GM12875 (cell line): ENCODE data around the gene IRAK2.

Source experiments
- H3K4me3 ChIP-seq: one replicate; pipeline ENCODE4 v1.5.1; 2011; ENCODE audit warnings: low read depth, low read length, control low read depth
- TF ChIP-seq, protein P1 (sequence below): IDR thresholded peaks from 2 replicates; pipeline ENCODE4 v1.5.1; 2011; ENCODE audit warnings: low read depth, mild to moderate bottlenecking, control low read depth, inconsistent platforms, low read length, moderate library complexity, borderline replicate concordance; ENCODE audit not compliant: insufficient read depth

The IRAK2 gene

GRCh38 chr3:10182950-10183349 is 18.2 kb downstream of the IRAK2 start:
- H3K4me3 ChIP-seq: no peak overlapping the region
- TF ChIP-seq, protein P1, sequence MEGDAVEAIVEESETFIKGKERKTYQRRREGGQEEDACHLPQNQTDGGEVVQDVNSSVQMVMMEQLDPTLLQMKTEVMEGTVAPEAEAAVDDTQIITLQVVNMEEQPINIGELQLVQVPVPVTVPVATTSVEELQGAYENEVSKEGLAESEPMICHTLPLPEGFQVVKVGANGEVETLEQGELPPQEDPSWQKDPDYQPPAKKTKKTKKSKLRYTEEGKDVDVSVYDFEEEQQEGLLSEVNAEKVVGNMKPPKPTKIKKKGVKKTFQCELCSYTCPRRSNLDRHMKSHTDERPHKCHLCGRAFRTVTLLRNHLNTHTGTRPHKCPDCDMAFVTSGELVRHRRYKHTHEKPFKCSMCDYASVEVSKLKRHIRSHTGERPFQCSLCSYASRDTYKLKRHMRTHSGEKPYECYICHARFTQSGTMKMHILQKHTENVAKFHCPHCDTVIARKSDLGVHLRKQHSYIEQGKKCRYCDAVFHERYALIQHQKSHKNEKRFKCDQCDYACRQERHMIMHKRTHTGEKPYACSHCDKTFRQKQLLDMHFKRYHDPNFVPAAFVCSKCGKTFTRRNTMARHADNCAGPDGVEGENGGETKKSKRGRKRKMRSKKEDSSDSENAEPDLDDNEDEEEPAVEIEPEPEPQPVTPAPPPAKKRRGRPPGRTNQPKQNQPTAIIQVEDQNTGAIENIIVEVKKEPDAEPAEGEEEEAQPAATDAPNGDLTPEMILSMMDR: no peak

DNA sequence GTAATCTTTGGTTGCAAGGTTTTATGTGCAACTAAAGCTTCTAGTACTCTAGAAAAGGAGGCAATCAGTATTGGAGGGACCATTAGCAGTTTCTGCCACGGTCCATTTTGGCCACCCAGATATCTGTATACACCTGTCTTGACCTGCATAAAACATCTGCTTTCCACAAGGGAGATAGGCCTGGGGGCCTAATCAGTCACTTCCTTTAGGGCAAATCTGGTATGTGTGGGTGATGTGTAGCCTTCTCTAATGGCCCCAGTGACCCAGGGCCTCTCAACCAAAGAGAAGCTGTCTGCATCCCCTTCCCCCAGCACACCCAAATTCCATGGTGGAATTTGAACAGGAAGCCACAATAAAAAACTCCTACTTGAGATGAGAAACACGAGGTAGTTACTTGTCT is 19.5 kb downstream of the IRAK2 start:
- TF ChIP-seq, protein P1: no peak
- no peak overlapping the region for H3K4me3 ChIP-seq

DNA sequence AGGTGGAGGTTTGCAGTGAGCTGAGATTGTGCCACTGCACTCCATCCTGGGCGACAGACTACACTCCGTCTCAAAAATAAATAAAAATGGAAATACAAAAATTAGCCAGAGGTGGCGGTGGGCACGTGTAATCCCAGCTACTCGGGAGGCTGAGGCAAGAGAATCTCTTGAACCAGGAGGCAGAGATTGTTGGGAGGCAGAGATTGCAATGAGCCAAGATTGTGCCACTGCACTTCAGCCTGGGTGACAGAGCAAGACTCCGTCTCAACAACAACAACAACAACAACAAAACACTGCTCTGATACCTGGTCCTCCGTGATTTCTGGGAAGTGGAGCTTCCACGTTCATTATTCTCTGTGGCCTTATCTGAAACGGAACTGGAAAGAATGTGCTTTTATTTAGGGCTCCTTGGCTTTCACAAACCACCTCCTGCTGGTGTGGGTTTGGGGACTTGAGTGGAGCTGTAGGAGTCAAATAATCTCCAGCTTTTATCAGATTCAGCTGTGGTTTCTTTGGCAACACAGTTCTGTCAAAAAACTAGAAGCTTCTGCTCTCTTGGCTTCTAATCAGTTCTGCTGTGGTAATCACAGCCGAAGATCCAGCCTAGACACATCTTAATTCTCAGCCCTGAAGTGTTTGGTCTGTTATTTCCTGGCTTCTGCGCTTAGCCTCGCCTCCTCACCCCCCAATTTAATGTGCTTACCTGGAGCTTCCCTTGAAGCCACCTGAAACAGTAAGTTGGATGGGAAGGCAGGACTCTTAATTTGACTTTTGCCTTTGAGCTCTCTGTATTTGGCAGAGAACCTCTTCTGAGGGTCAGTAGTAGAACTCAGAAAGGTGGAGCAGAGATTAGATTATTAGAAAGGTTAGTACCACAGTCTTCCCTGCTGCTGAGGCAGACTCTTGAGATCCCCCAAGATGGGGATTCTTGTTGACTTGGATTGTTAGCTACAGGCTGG is 21.4 kb downstream of the IRAK2 start:
- TF ChIP-seq, protein P1: no peak
- no peak overlapping the region for H3K4me3 ChIP-seq

DNA sequence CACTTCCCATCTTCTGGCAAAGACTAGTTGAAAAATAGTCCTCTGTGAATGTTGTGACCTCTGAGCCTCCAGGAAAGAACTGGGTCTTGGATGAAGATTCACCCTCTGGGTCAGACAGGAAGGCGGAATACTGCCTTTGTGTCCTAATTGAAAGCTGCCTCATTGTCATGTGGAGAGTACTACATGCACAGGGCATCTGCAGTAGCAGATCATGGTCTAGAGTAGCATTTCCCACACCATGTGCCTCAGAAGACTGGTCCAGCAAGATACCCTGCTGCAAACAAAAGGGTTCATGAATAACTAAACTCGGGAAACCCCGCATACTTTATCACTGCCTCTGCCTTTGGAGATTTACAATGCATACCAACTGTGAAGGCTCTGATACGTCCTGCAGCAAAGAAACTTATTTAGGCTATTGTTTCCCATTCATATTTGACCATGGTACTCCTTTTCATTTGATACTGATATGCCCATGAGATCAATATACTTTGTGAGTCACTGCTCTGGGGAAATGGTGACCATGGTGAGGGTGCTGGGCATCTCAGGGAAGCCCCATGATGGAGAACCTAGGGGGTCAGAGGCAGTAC is 22.7 kb downstream of the IRAK2 start:
- no peak overlapping the region for H3K4me3 ChIP-seq
- TF ChIP-seq, protein P1: no peak

DNA sequence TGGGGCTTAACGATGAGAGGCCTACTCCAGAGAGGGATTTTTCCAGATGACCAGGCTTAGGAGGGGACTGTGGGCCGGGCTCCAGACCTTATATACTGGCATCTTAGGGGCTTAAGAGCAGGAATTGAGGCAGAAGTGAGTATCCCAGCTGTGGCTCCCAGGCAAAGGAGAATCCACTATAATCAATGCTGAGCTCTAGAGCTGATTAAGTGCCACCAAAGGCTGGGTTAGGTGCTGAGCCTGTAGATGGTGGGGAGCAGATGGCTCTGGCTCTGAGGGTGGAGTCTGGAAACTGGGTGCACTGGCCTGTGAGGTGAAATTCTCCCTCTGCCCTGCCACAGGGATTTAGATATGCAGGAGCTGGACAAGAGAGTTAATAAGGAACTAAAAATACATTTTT is 23.2 kb downstream of the IRAK2 start:
- no peak overlapping the region for H3K4me3 ChIP-seq
- TF ChIP-seq, protein P1: no peak

- no peak overlapping the region for H3K4me3 ChIP-seq
- TF ChIP-seq, protein P1: no peak
Observed at GRCh38 chr3:10188804-10189556, 24.3 kb downstream of the IRAK2 start.
